RWPE2 (cell line): ENCODE measurements around the gene TMEM179B.

ENCODE experiments used
- ATAC-seq: fragments of 200-7000 bp; cut with Tn5 transposase; 3 replicates; pipeline ENCODE4 v1.9.1; 2021; ENCODE audit warnings: low read depth
- DNase-seq: peaks from one replicate; pipeline ENCODE4 v3.0.0-alpha.2; 2020; ENCODE audit warnings: low spot score
- H3K27ac ChIP-seq: fragments of 450-650 bp; 2 replicates; pipeline ENCODE4 v1.5.1; 2017; ENCODE audit warnings: mild to moderate bottlenecking; ENCODE audit not compliant: poor library complexity, severe bottlenecking
- H3K27me3 ChIP-seq: fragments of 250-450 bp; sonication (Bioruptor Pico); 2 replicates; pipeline ENCODE4 v1.5.1; 2021; ENCODE audit warnings: mild to moderate bottlenecking, moderate library complexity; ENCODE audit not compliant: insufficient read depth, poor library complexity, severe bottlenecking
- H3K36me3 ChIP-seq: fragments of 250-450 bp; sonication (Bioruptor Pico); 2 replicates; pipeline ENCODE4 v1.5.1; 2020; ENCODE audit warnings: low read depth, mild to moderate bottlenecking, moderate library complexity
- H3K4me1 ChIP-seq: fragments of 250-450 bp; sonication (Bioruptor Pico); 2 replicates; pipeline ENCODE4 v1.5.1; 2021; ENCODE audit warnings: mild to moderate bottlenecking, moderate library complexity; ENCODE audit not compliant: insufficient read depth, poor library complexity, severe bottlenecking
- H3K4me3 ChIP-seq: fragments of 250-450 bp; sonication (Bioruptor Pico); 2 replicates; pipeline ENCODE4 v1.5.1; 2021; ENCODE audit warnings: mild to moderate bottlenecking, moderate library complexity; ENCODE audit not compliant: severe bottlenecking
- H3K9me3 ChIP-seq: fragments of 250-450 bp; sonication (Bioruptor Pico); 2 replicates; pipeline ENCODE4 v1.5.1; 2021; ENCODE audit warnings: mild to moderate bottlenecking, moderate library complexity; ENCODE audit not compliant: severe bottlenecking
- CTCF ChIP-seq: fragments of 450-650 bp; IDR thresholded peaks from one replicate; pipeline ENCODE4 v1.5.1; 2017; ENCODE audit warnings: mild to moderate bottlenecking, moderate library complexity; ENCODE audit not compliant: poor library complexity, severe bottlenecking

TMEM179B gene

GRCh38 chr11:62792202-62792575, 5.0 kb downstream of the TMEM179B start:
- Histone ChIP-seq H3K4me1 (peaks cover 9% of the 10 kb centered on the region), H3K27ac (peak overlapping the region; percentile 90), H3K36me3 (peaks cover 69% of the 10 kb centered on the region), H3K9me3 (no peaks in the 10 kb centered on the region), H3K4me3 (peak overlapping the region; percentile 97), H3K27me3 (no peaks in the 10 kb centered on the region)
- DNase-seq = no peak
- no peak for ATAC-seq
- no peak for TF ChIP-seq CTCF

GRCh38 chr11:62794201-62794775, 7.1 kb downstream of the TMEM179B start:
- H3K9me3 ChIP-seq = no peaks in the 10 kb centered on the region
- H3K27ac ChIP-seq = no peak overlapping the region
- TF ChIP-seq CTCF = no peak
- DNase-seq (no peak), ATAC-seq (no peak)
- peaks cover 3% of the 10 kb centered on the region for H3K4me1 ChIP-seq
- H3K36me3 ChIP-seq = peaks cover 76% of the 10 kb centered on the region
- H3K4me3 ChIP-seq = no peak overlapping the region
- H3K27me3 ChIP-seq = no peaks in the 10 kb centered on the region

GRCh38 chr11:62796281-62796680, 9.1 kb downstream of the TMEM179B start:
- H3K36me3 ChIP-seq = peaks cover 84% of the 10 kb centered on the region

GRCh38 chr11:62799486-62799885, 12.3 kb downstream of the TMEM179B start:
- DNase-seq = no peak
- H3K36me3 ChIP-seq = peaks cover 85% of the 10 kb centered on the region

More at GRCh38 chr11:62796281-62796680, 9.1 kb downstream of the TMEM179B start:
- no peaks in the 10 kb centered on the region for H3K9me3 ChIP-seq
- DNase-seq (no peak), ATAC-seq (no peak)
- H3K27ac ChIP-seq = no peak overlapping the region
- TF ChIP-seq CTCF = no peak
- no peaks in the 10 kb centered on the region for H3K27me3 ChIP-seq
- H3K4me1 ChIP-seq = peaks cover 3% of the 10 kb centered on the region
- H3K4me3 ChIP-seq = no peak overlapping the region

More at GRCh38 chr11:62799486-62799885, 12.3 kb downstream of the TMEM179B start:
- peaks cover 4% of the 10 kb centered on the region for H3K4me1 ChIP-seq
- H3K9me3 ChIP-seq = no peaks in the 10 kb centered on the region
- H3K27me3 ChIP-seq = no peaks in the 10 kb centered on the region
- H3K4me3 ChIP-seq = no peak overlapping the region
- H3K27ac ChIP-seq = no peak overlapping the region
- TF ChIP-seq CTCF = no peak
- ATAC-seq = no peak
